HG03064 (cell line): ENCODE measurements around the gene OR52N2.

Experiments used
- ATAC-seq: cut with Tn5 transposase; IDR thresholded peaks from one replicate; pipeline ENCODE4 v1.9.1; 2021; ENCODE audit warnings: low read depth; ENCODE audit not compliant: unreplicated experiment

OR52N2 gene

DNA sequence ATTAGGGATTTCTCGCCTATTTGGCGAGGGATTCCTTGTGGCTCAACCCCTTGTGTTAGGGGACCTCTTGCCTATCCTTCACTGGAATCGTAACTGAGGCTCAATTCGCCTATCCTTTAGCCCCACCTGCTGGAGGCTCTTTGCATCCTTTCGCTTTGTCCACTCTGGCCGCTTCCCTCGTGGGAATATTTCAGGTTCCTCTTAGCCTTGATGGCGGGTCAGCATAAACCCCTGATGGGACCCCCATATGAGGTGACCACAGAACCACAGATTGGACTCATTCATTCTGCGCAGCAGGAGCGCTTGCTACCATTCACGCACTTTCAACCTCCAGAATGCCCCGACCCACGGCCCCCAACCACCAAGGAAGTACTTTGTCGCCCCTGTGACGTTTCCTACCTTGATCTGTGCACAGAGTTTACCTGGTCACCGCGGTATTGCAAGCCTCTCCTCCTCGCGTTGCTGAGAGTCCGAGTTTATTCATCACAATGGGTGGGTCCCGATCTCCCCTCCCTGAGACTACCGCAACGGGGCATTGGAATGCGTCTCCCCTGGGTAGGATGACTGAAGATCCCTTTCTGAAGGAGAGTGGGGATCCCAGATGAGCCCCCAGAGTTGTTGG lies at the start of gene OR52N2:
TSS of gene OR52N2 (plus strand) at position 425 of the 622 bp plus-strand sequence. CDS start 11,412 bp downstream, outside the sequence.
- ATAC-seq: peak; percentile 92

DNA sequence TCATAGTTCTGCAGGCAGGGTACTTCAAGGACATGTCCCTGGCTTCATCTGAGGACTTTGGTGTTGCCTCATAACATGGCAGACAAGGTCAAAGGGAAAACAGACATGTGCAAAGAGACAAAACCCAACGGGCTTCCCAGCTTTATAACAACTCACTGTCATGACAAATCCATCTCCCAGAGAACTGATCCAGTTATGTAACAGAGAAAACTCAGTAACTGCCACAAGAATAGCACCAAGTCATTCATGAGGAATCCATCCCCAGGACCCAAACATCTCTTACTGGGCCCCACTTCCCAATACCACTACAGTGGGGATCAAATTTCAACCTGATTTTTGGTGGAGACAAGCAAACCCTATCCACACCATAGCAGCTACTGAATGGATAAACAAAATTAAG lies 41.7 kb upstream of the OR52N2 start:
- no peak for ATAC-seq

DNA sequence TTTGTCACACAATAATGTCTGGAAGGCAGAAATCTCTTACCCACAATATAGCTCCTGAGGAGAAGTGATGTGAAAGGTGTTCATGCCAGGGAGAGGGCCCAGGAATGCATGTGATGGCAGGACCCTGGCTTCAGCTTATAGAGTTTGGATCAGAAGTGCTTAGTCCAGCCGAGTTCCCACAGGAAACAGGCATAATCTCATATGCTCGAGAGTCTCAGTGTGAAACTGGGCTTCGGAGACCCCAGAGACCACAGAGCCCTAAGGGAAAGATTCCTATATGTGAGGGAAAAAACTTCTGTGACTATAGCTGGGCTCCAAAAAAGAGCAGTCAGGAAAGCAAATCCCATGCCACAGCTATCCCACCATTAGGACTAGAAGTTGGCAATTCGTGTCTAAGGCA lies 25.5 kb upstream of the OR52N2 start, which contains the start of gene OR52N5:
TSS of gene OR52N5 (minus strand) at position 101 of the 400 bp plus-strand sequence. CDS start 4,721 bp downstream, outside the sequence.
- no peak for ATAC-seq

DNA sequence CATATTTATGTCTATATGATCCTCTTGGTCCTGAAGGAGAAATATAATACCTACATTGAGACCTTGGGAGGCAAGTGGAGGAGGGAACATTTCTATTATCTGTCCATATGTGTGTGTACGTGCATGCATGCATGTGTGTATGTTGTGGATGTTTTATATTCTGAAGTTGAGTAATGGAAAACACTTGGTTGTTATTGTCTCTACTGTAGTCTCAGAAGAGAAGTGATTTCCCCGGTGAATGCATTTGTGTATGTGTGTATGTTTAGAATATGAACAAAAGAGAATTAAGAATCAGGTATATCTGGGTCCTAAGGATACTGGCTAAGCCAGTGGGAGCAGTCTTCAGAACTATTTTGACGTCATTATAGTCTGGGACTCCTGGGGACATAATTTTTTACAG lies 17.6 kb upstream of the OR52N2 start, which contains the start of gene OR52N1:
TSS of gene OR52N1 (minus strand) at position 101 of the 400 bp plus-strand sequence. CDS start 2,449 bp downstream, outside the sequence.
- ATAC-seq: no peak

DNA sequence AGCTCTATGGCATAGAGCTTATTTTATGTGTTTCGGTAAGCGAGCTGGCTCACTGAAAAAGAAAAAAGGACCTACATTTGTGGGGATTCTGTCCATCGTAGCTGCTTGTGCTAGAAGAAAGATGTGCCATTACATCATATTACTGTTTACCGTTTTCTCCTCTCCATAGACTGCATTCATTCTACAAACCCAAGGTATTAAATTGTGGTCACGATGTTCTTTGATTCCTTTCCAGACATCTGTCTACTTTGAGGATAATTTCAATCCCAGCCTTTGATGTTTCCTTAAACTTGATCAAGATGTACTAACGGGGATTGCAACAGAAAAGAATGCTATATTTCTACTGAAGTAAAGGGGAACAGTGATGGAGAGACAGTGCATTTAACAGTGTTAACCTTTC lies 12.2 kb upstream of the OR52N2 start:
- ATAC-seq: no peak

DNA sequence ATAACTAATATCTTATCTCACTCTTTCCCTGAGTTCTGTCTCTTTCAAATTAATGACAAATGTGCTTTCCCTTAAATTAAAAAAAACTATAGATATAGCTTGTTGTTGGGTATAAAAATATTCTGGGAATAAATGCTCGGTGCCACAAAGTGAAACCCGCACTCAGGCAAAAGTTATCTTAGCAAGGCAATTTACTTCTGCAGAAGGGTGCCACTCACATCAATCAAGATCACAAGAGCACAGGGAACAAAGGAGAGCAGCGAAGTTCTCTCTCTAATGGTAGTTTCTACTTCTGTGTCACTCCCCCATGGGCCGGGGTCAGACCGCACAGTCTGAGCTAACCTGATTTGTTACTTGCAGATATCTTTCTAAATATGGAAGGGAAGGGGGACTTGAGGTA lies 4.7 kb upstream of the OR52N2 start:
- ATAC-seq: no peak

DNA sequence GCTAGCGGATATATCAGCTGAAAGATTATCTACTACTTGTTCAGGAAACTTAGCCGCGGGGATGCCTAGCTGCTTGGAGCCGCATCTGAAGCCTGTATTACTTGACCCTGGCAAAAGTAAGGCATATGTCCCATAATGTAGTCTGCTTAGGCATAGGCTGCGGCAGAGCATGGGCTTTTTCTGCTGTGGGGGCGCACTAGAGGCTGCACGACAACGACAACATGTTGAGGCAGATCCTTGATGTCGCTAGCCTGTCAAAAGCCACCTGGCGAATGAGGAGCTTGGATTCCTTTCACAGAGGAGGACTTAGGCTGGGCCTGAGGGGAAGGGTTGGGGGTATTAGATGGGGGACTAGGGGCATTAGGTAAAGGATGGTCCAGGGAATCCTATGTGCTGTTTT lies 1.1 kb upstream of the OR52N2 start:
- no peak for ATAC-seq

DNA sequence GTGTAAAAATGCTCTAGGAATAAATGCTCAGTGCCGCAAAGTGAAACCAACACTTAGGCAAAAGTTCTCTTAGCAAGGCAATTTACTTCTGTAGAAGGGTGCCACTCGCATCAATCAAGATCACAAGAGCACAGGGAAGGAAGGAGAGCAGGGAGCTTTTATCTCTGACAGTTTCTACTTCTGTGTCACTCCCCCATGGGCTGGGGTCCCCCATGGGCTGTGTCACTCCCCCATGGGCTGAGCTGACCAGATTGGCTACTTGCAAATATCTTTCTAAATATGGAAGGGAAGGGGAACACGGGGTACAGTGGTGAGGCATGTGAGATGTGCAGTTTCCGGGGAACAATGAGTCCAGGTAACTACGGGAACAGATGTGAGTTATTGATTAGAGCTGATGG lies 397 bp downstream of the OR52N2 start:
- peak; percentile 34 for ATAC-seq

DNA sequence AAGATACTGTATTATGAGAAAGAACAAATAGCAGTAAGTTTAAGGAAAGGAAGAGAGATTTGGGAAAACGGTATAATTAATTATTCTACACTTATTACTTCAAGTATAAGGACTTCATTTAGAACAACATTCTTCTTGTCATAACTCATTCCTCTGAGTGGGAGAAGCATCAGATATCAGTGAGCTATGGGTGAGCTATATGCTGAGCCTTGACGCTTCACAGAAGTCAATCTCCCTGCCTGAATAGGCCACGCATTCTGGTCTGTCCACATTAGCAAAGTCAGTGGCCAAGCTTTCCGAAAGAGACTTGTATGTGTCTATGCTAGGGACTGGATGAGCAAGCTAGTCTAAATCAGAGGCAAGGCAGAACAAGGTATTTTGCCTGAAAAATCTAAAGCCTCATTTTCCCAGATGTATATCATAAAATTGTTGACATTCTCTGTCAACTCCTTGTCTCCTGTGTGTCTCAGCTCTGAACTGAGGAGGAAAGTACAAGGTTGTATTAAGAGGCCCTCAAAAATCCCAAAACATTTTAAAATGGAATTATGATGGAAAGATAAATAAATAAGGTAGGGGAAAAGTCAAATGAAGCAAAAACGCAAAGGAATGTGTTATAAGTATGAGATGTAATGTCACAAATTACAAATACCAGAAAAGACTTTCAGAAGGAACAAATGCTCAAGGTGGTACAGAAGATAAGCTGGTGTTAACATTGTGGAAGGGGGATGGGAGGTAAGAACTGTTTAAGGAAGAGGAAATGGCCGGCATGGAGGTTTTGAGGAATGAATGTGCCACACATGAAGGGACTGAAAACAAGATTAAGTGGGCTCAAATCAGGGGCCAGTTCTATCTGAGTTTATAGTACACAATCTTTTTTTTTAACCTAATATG lies 1.4 kb downstream of the OR52N2 start:
- ATAC-seq: no peak

DNA sequence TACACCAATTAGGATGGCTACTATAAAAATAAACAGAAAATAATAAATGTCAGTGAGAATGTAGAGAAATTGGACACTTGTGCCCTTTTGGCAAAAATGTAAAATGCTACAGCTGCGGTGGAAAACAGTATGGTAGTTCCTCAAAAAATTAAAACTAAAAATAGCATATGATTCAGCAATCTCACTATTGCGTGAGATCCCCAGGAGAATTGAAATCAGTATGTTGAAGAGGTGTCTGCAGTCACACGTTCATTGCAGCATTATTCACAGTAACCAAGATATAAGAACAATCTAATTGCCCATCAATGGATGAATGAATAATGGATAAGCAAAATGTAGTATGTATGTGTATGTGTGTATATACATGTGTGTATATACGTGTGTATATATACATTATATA lies 6.8 kb downstream of the OR52N2 start:
- no peak for ATAC-seq

DNA sequence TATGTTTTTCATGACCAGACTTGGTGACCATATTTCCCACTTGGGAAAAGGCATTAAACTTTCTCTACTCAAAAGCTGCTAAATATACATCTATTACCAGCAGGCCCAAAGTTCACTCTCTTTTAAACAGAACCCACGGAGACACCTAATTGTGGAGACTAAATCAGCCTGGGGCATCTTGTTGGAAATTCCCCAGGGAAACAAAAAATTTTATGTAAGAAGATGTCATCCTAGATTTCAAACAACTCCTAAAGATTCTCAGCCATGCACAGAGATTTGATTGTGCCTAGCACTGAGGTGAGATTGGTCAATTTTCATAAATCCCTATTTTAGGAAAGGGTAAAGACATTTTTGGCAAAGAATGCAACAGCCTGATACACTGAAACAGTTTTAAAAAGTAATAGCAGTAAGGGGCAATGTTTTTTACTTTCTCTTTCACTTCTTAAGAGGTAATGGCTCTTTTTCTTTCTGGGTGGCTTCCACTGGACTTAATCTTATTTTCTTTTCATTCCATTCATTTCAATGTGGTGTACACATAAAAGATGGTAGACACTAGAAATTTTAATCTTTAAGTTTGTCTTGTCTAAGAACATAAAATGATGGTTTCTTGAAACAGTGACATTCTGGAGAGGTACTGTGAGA lies 9.6 kb downstream of the OR52N2 start:
- ATAC-seq: peak; percentile 60

DNA sequence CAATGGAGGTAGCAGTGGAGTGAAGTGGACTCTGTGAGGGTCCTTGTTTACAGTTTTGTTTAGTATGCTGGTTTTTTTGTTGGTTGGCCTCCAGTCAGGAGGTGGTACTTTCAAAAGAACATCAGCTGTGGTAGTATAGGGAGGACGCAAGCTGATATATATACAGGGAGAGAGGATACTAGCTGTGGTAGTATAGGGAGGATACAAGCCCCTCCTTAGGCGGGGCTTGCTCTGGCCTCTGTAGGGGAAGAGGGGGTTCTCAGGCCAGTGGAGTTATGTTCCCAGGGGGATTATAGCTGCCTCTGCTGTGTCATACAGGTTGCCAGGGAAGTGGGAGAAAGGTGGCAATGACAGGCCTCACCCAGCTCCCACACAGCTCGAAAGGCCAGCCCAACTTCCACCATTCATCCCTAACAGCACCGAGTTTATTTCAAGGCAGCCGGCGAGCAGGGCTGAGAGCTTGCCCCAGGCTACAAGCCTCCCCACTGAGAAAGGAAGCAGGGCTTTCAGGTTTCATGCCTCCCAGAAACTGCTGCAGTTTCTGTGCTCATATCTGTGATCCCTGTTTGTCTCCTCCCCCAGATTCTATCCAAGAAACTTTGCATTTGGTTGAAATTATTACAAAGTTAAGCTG lies 22.6 kb downstream of the OR52N2 start:
- no peak for ATAC-seq

DNA sequence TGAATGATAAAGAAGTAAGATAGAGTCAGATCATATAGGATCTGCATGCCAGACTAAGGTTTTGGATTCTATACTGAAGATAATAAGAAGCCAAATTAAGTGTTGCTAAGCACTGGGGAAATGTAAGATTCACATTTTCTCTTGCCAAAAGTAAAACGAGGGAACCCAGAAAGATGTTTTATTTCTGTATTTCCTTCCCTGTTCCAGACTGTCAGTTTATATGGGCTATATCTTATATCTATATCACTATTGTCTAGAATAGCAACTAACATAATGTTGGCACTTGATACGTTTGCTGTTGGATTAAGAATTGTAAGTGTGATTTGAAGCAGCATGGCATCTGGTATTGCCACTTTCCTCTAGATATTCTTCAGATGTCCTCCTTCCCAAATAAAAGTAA lies 24.7 kb downstream of the OR52N2 start:
- no peak for ATAC-seq

DNA sequence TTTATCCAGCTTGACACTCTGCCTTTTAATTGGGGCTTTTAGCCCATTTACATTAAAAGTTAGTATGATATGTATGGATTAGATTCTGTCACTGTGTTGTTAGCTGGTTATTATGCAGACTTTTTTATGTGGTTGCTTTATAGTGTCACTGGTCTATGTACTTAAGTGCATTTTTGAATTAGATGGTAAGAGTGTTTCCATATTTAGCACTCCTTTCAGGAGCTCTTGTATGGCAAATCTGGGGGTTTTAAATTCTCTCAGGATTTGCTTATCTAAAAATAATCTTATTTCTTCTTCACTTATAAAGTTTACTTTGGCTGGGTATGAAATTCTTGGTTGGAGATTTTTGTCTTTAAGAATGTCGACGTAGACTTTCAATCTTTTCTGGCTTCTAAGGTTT lies 29.0 kb downstream of the OR52N2 start:
- no peak for ATAC-seq

DNA sequence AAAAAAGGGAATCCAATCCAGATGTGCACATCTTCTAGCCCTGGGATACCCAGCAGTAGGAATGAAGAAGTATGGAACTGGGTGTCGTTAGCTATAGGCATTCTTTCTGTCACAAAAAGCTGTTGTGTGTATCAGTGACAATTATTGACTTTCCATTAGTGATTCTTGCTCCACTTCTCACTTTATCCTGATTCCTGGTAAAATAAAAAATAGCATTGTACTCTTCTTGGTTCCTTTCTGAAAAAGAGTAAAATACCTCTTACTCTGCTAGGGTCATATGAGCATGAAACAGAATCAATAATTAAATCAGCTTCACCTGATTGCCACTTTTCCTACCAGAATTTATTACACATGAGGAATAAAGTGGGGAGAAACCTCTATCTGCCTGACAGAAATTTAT lies 33.1 kb downstream of the OR52N2 start, which contains the start of gene OR52E6:
TSS of gene OR52E6 (minus strand) at position 101 of the 400 bp plus-strand sequence. CDS start at position 101, 0 bp downstream.
- no peak for ATAC-seq

DNA sequence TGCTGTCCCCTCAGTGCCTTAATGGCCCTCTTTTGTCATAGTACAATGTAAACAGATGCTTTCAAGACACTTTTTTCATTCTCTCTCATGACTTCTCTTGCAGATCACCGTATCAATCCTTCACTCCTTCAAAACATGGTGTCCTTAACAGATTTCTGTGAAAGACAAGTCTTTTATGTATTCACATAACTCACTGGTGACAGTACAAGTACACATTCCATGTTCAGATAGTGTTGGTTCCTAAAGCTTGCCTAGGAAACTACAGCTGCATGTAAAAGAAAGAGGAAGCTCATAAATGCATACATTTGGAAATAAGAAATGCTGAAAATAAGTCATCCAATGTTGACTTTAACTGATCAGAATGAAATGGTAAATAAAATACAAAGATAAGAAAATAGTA lies 38.0 kb downstream of the OR52N2 start:
- ATAC-seq: no peak

DNA sequence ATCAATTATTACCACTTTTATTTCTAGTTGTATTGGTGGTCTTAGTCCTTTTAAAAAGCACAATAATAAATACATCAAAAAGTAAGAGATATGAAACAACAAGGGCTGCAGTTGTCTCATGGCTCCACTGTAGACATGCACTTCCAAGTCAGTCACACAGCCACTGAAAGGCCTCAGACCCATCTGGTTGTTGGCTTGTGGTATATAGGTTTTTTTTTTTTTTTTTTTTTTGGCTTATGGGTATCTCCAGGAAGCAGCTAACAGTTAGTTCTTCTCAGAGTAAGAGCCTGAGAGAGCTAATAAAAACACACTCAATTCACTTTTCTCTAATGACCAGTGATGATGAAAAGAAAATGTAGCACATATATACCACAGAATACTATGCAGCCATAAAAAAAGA lies 39.0 kb downstream of the OR52N2 start:
- ATAC-seq: no peak

DNA sequence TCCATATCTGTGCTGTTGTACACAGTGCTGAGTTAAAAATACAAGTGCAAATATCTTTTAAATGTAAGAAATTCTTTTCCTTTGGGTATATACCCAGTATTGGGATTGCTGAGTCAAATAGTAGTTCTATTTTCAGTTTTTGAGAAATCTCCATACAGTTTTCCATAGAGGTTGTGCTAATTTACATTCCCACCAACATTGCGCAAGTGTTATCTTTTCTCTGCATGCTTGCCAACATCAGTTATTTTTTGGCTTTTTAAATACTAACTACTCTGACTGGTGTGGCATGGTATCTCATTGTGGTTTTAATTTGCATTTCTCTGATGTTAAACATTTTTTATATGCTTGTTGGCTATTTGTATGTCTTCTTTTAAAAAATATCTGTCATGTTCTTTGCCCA lies 42.3 kb downstream of the OR52N2 start:
- ATAC-seq: no peak

DNA sequence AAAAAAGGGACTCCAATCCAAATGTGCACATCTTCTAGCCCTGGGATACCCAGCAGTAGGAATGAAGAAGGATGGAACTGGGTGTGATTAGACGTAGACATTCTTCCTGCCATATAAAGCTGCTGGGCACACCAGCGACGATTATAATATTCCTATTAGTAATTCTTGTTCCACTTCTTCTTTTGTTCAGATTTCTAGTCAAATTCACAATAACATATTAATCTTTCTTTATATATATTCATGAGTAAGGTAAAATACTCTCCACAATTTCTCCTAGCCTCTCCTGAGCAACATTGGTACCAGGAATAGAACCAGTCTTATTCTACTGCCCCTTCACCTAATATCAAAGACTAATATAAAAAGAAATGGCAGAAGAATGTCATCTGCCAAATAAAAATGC lies 48.9 kb downstream of the OR52N2 start, which contains the start of gene OR52E8:
TSS of gene OR52E8 (minus strand) at position 101 of the 400 bp plus-strand sequence. CDS start at position 101, 0 bp downstream.
- ATAC-seq: no peak

DNA sequence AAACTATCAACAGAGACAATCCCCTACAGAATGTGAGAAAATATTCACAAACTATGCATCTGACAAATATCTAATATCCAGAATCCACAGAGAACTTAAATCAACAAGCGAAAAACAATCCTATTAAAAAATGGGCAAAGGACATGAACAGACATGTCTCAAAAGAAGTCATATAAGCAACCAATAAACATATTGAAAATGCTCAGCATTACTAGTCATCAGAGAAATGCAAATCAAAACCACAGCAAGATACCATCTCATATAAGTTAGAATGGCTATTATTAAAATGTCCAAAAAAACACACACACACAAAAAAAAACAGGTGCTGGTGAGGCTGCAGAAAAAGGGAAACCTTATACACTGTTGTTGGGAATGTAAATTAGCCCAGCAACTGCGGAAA lies 57.1 kb downstream of the OR52N2 start:
- ATAC-seq: no peak
